PC-9 (cell line): ENCODE data around the gene SRGAP3.

Experiments
- CTCF ChIP-seq: fragments of 200-600 bp; sonication (generic); conservative IDR thresholded peaks from 2 replicates; pipeline ENCODE4 v1.6.1; 2017; ENCODE audit warnings: mixed run types, antibody characterized with exemption, mild to moderate bottlenecking, moderate library complexity
- EZH2 ChIP-seq: fragments of 200-600 bp; sonication (generic); IDR thresholded peaks from 2 replicates; pipeline ENCODE4 v1.8.0; 2017; ENCODE audit warnings: antibody characterized with exemption, low read depth

- no peak for TF ChIP-seq CTCF
- TF ChIP-seq EZH2 = no peak
Observed at GRCh38 chr3:9028134-9028533, 221.3 kb downstream of the SRGAP3 start.
